ENCODE measurements around the gene SERPINI1.
"Not testable (repeated sequence)": the region's sequence is repeated elsewhere in the genome, so short reads cannot be mapped to it uniquely, and the experiment has no call there.

The SERPINI1 gene

GRCh38 chr3:167810236-167810635, 74.7 kb downstream of the SERPINI1 start:
- DNase-seq: no peak

DNA sequence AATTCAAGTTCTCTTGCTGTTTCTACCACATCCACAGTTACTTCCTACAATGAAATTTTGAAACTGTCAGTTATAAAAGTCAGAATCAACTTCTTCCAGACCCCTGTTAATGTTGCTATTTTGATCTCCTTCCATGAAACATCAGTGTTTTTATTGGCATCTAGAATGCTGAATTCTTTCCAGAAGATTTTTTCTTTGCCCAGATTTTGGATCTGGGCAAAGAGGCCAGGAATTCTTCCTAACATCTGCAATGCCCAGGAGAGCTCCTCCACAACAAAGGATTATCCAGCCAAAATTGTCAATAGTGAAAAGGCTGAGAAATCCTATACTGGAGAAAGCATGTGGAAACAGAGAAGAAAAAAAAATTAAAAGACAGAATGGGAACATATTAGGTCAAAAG, 75.5 kb downstream of the SERPINI1 start:
- DNase-seq: no peak

- no peak for DNase-seq
Measured at GRCh38 chr3:167813169-167814123, 77.9 kb downstream of the SERPINI1 start.

- DNase-seq: no peak
Measured at GRCh38 chr3:167814441-167814951, 79.0 kb downstream of the SERPINI1 start.

GRCh38 chr3:167816953-167817352, 81.4 kb downstream of the SERPINI1 start:
- no peak for DNase-seq

DNA sequence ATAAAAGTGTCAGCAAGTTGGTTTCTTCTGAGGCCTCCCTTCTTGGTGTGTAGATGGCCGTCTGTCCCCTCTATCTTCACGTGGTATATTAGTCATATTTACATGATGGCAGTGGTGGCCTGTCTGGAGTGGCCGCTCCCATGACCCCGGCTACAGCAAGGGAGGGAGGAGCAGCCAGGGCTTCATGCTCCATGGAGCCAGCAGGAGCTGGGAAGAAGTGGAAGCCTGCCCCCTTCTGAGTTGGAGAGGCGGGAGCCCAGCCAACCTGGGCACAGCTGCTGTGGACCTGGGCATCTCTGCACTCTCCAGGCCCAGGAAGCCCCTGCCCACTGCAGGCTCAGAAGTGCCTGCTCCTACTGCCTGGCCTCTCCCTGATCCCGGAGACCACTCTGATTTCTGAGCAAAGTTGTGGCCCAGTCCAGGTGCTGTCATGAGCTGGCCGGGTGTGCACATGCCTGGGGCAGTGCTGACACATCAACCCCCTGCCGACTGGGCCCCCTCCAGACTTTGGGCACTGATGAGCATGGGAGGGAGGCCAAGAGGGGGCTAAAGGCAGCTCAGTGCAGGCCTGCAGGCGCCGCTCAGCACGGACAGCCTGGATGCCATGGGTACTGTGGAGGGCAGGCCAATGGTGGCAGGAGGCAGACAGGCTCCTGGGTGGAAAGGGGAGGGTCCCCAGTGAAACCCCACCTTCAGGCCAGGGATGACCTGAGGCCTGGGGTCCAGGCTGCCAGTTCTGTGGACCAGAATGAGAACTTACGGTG, 84.8 kb downstream of the SERPINI1 start:
- DNase-seq: no peak

DNA sequence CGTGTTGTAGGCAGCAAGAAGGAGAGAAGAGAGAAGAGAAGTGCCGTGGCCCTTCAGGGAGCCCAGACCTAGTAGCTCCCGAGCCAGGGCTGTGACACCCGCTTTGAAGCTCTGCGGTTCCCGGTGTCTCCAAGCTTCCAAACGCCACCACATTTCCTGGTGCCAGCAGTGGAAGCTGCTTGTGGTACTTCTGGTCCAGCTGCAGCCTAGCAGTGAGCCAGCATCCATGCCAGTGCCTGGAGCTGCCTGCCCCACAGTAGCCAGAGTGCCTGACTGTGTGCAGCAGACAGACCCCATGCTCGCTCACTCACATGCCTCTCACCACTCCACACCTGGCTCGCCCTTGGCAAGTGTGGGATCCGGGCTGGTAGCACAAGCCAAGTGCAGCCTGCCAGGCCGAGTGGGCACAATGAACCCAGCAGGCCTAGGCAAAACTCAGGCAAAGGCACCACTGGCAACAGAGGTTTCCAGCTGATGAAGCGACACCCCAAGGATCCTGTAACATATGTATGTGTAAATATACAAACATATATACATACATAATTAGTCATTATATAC, 85.8 kb downstream of the SERPINI1 start:
- no peak for DNase-seq

DNA sequence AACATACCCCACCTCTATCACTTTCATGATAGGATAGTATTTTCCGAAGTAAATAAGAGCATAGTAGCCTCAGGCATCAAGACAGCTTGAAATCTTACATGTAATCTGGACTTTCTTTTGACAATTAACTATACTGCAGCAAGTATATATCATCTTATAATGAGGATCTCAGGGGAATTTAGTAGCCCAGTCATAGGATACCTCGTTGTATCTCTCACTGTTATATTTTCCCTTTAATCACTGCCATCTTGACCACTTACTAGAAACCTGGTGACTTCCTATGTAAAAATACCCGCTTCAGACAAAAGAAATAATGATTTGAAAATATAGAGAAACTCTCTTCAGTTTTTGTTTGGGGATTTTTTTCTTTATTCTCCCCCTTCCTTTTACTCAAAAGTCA, 88.2 kb downstream of the SERPINI1 start:
- DNase-seq: no peak

- not testable (repeated sequence) for DNase-seq
Measured at GRCh38 chr3:167827588-167827987, 92.1 kb downstream of the SERPINI1 start.

GRCh38 chr3:167829071-167829470, 93.5 kb downstream of the SERPINI1 start:
- no peak for DNase-seq

DNA sequence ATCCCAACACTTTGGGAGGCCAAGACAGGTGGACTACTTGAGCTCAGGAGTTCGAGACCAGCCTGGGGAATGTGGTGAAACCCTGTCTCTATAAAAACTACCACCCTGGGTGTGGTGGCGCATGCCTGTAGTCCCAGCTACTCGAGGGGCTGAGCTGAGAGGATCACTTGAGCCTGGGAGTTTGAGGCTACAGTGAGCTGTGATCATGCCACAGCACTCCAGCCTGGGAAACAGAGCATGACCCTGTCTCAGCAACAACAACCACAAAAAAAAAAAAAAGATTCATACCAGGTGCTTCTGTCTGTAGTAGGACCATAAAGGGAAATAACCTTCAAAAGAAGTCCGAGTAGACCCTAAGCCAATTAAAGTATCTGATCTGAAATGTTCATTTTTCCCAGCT, 94.5 kb downstream of the SERPINI1 start:
- no peak for DNase-seq

GRCh38 chr3:167835359-167835758, 99.8 kb downstream of the SERPINI1 start:
- no peak for DNase-seq

- DNase-seq: no peak
Measured at GRCh38 chr3:167835953-167836352, 100.4 kb downstream of the SERPINI1 start.

- DNase-seq: no peak
Measured at GRCh38 chr3:167837466-167837865, 101.9 kb downstream of the SERPINI1 start.

DNA sequence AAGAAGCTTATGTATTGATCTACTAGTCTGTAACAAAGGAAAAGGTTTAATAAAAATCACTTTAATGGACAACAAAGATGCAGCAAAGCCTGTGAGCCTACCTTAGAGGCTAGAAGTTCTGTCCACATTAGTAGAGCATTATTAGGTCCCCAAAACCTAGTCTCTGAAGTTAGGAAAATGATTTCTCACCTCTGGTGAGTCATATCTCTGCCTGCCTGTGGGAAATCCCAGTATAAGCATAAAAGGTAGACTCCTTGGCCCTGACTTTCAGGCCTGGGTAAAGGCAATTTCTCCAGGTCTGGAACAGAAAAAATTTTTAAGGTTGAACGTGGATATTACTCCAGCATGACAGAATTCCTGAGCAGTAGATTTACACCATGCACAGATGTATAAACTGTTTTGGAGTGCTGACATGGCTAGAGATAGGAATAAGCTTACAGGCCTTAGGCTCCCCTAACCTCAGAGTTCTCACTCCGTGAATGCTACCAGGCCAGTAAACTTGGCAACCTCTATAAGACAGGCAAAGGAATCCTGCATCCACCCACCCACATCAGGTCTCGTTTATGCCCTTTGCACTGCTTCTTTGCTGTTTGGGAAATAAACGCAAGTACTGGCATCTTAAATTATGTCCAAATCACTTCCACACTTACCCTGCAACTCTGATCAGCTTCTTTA, 104.1 kb downstream of the SERPINI1 start:
- no peak for DNase-seq

DNA sequence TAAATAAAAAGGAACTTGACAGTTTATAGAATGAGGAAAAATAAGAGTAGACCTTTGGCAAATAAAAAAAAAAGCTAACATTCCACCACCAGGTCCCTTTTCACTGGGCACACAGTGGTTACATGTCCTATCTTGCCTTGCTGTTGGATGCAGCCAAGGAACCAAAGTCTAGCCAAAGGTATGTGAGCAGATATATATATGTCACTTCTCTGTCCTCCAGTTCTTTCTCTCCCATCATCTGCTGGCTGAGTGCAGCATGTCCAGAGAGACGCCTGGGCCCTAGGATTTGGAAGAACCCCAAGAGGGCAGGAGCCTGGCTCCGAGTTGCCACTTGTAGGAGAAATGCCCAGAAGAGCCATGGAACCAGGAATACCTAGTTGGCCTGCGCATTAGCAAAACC, 104.7 kb downstream of the SERPINI1 start:
- no peak for DNase-seq

DNA sequence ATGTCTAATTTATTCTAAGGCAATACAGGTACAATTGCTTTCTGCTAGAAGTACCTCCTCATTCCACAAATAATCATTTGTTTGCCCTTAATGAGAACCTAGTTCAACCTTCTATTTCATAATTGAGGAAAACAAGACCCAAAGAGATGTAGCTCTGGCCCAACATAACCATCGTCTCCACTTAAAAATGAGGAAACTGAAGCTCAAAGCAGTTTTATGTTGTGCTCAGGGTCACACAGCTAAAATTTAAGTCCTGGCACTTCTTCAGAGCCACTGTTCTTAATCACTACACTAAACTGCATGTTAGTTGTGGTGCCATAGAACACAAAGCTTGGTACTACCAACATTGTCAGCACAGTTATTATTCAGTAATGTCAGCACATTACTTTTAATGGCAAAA, 108.0 kb downstream of the SERPINI1 start:
- no peak for DNase-seq

DNA sequence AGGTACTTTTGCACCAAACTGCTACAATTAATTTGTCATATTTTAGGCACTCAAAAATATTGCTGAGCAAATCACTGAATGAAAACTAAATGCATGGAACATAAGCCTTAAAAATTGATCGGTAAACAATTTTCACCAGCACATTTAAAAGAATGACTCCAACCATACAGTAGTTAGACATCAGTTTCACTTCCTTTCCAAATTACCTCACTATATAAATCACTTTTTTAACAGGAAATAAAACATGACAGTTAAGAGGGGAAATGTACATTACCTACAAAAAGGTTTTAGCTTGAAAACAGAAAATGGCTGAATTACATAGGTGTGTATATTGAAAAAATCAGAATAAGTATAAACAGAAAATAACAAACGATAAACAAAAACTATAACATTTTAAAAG, 108.4 kb downstream of the SERPINI1 start:
- DNase-seq: no peak

- no peak for DNase-seq
Measured at GRCh38 chr3:167844528-167844927, 109.0 kb downstream of the SERPINI1 start.

DNA sequence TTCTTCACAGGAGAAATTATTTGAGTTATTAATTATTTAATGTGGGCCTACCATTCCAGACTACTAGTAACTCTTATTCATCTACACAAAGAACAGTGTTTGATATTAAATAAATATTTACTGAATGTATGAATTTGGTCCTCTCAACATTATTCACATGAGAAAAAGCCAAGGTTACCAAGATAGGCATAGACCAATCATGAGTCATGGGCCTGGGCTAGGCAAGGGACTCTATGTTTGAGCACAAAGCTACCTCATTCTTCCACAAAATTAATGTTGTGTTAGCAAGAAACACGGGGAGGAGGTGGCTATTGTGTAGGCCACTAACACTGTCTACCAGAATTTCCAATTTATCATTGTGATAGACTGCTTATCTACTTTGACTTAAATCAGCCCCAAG, 115.7 kb downstream of the SERPINI1 start:
- no peak for DNase-seq

DNA sequence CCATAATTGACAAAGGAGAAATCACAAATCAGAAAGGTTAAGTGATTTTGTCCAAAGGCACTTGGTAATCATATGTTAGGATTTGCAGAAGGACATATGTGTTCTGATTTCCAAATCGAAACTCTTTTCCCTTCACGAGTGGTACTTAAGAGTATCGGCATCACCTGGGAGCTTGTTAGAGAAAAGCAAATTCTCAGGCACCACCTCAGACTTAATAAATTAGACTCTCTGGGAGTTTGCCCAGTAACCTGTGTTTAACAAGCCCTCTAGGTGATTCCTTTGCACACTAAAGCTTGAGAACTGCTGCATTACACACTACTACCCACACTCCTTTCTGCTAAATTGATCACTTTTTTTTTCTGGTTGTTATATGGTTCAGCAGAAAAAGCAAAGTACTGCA, 116.2 kb downstream of the SERPINI1 start:
- no peak for DNase-seq

DNA sequence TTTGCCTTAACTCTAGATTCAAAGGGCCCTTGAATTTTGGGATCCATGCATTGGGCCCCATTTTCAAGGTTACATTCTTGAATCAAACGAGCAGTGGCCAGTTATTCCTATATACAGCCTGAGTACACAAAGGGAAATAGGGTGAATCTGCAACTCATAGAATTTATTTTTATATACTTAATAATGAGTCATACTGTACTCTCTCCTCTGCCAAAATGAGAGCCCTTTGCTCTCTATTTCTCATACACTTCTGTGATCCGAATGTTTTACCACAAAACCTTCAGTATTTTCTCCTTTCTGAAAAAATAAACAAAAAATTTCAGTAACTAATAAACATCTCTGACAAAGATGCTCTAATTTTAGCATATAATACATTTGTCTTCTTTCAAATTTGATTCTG, 116.7 kb downstream of the SERPINI1 start:
- DNase-seq: no peak

DNA sequence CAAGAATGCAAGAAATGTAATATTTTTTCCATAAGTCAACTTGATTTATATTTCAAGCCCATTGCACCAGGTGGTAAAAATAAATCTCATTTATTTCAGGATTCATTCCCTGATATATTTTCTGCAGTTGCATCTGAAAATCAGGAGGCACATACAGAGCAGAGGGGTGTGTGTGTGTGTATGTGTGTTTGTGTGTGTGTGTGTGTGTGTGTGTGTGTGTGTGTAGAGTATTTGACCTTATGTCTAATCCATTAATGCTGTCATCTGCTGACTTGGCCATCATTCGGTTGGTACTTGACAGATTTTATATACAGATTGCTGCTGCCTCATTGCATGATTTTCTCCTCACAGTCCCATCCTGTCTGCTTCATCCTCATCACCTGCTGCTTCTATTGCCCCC, 118.5 kb downstream of the SERPINI1 start:
- no peak for DNase-seq
